HEK293 (cell line): Measurements from ENCODE around the gene PPM1G.

Source experiments
- FEZF1 ChIP-seq: fragments of 450-650 bp; formaldehyde crosslinking; IDR thresholded peaks from 2 replicates; pipeline ENCODE4 v1.5.1; 2016; ENCODE audit warnings: missing biosample characterization, missing genetic modification characterization
- HIC1 ChIP-seq: fragments of 450-650 bp; formaldehyde crosslinking; IDR thresholded peaks from 2 replicates; pipeline ENCODE4 v1.5.1; 2016; ENCODE audit warnings: missing biosample characterization, missing genetic modification characterization
- HOXC10 ChIP-seq: sonication (generic); formaldehyde crosslinking; IDR thresholded peaks from 2 replicates; pipeline ENCODE4 v1.8.1; 2023; ENCODE audit warnings: mild to moderate bottlenecking, missing genetic modification reagents
- KLF10 ChIP-seq: fragments of 450-650 bp; IDR thresholded peaks from 2 replicates; pipeline ENCODE4 v1.5.1; 2018; ENCODE audit warnings: missing biosample characterization, mild to moderate bottlenecking, missing genetic modification characterization
- KLF16 ChIP-seq: fragments of 450-650 bp; formaldehyde crosslinking; IDR thresholded peaks from 2 replicates; pipeline ENCODE4 v1.5.1; 2017; ENCODE audit warnings: missing biosample characterization, missing genetic modification characterization
- KLF17 ChIP-seq: fragments of 450-650 bp; formaldehyde crosslinking; IDR thresholded peaks from 2 replicates; pipeline ENCODE4 v1.5.1; 2016; ENCODE audit warnings: missing biosample characterization, missing genetic modification characterization
- OSR2 ChIP-seq: fragments of 450-650 bp; formaldehyde crosslinking; IDR thresholded peaks from 2 replicates; pipeline ENCODE4 v1.5.1; 2016; ENCODE audit warnings: missing biosample characterization, missing genetic modification characterization
- PRDM6 ChIP-seq: fragments of 450-650 bp; formaldehyde crosslinking; IDR thresholded peaks from 2 replicates; pipeline ENCODE4 v1.5.1; 2017; ENCODE audit warnings: missing biosample characterization, missing genetic modification characterization
- SP7 ChIP-seq: fragments of 450-650 bp; formaldehyde crosslinking; IDR thresholded peaks from 2 replicates; pipeline ENCODE4 v1.5.1; 2016; ENCODE audit warnings: missing biosample characterization, missing genetic modification characterization
- YY2 ChIP-seq: fragments of 450-650 bp; formaldehyde crosslinking; IDR thresholded peaks from 2 replicates; pipeline ENCODE4 v1.5.1; 2016; ENCODE audit warnings: missing biosample characterization, missing genetic modification characterization
- ZFP69B ChIP-seq: fragments of 450-650 bp; formaldehyde crosslinking; IDR thresholded peaks from 2 replicates; pipeline ENCODE4 v1.5.1; 2016; ENCODE audit warnings: missing biosample characterization, missing genetic modification characterization
- ZNF2 ChIP-seq: fragments of 450-650 bp; formaldehyde crosslinking; IDR thresholded peaks from 2 replicates; pipeline ENCODE4 v1.5.1; 2016; ENCODE audit warnings: missing biosample characterization, missing genetic modification characterization
- ZNF248 ChIP-seq: fragments of 450-650 bp; formaldehyde crosslinking; IDR thresholded peaks from 2 replicates; pipeline ENCODE4 v1.5.1; 2017; ENCODE audit warnings: missing biosample characterization, missing genetic modification characterization
- ZNF324 ChIP-seq: fragments of 450-650 bp; formaldehyde crosslinking; IDR thresholded peaks from 2 replicates; pipeline ENCODE4 v1.5.1; 2016; ENCODE audit warnings: missing biosample characterization, missing genetic modification characterization
- ZNF394 ChIP-seq: fragments of 450-650 bp; formaldehyde crosslinking; IDR thresholded peaks from 2 replicates; pipeline ENCODE4 v1.5.1; 2016; ENCODE audit warnings: missing biosample characterization, missing genetic modification characterization, mild to moderate bottlenecking, moderate library complexity, borderline replicate concordance
- ZNF600 ChIP-seq: fragments of 450-650 bp; formaldehyde crosslinking; IDR thresholded peaks from 2 replicates; pipeline ENCODE4 v1.5.1; 2016; ENCODE audit warnings: missing biosample characterization, missing genetic modification characterization
- ZNF658 ChIP-seq: fragments of 450-650 bp; formaldehyde crosslinking; IDR thresholded peaks from 2 replicates; pipeline ENCODE4; 2016; ENCODE audit warnings: missing biosample characterization, missing genetic modification characterization
- ZNF692 ChIP-seq: fragments of 450-650 bp; formaldehyde crosslinking; IDR thresholded peaks from 2 replicates; pipeline ENCODE4 v1.5.1; 2016; ENCODE audit warnings: missing biosample characterization, missing genetic modification characterization
- ZNF776 ChIP-seq: fragments of 450-650 bp; formaldehyde crosslinking; IDR thresholded peaks from 2 replicates; pipeline ENCODE4 v1.5.0; 2017; ENCODE audit warnings: missing biosample characterization, missing genetic modification characterization, borderline replicate concordance
- TF ChIP-seq, protein P1 (sequence below): sonication (generic); formaldehyde crosslinking; IDR thresholded peaks from 2 replicates; pipeline ENCODE4 v1.8.1; 2022; ENCODE audit warnings: mild to moderate bottlenecking, moderate library complexity, missing genetic modification reagents
- TF ChIP-seq, protein P2 (sequence below): fragments of 450-650 bp; formaldehyde crosslinking; conservative IDR thresholded peaks from 2 replicates; pipeline ENCODE4 v1.5.1; 2016; ENCODE audit warnings: low read depth, missing biosample characterization, missing genetic modification characterization
- TF ChIP-seq, protein P3 (sequence below): fragments of 450-650 bp; formaldehyde crosslinking; IDR thresholded peaks from 2 replicates; pipeline ENCODE4 v1.5.1; 2016; ENCODE audit warnings: missing biosample characterization, missing genetic modification characterization
- TF ChIP-seq, protein P4 (sequence below): fragments of 450-650 bp; formaldehyde crosslinking; IDR thresholded peaks from 2 replicates; pipeline ENCODE4 v1.5.1; 2016; ENCODE audit warnings: missing biosample characterization, missing genetic modification characterization, borderline replicate concordance

PPM1G gene

GRCh38 chr2:27431395-27431794, 22.0 kb upstream of the PPM1G start (continued):
- TF ChIP-seq, protein P1, sequence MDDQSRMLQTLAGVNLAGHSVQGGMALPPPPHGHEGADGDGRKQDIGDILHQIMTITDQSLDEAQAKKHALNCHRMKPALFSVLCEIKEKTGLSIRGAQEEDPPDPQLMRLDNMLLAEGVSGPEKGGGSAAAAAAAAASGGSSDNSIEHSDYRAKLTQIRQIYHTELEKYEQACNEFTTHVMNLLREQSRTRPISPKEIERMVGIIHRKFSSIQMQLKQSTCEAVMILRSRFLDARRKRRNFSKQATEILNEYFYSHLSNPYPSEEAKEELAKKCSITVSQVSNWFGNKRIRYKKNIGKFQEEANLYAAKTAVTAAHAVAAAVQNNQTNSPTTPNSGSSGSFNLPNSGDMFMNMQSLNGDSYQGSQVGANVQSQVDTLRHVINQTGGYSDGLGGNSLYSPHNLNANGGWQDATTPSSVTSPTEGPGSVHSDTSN (CRISPR knock-in tag) = no peak
- TF ChIP-seq KLF10 (tag by site-specific recombination) (peak; percentile 67), FEZF1 (tag by site-specific recombination) (no peak), ZNF2 (tag by site-specific recombination) (no peak), HOXC10 (CRISPR knock-in tag) (no peak), SP7 (tag by site-specific recombination) (peak; percentile 73), ZNF324 (peak; percentile 79), HIC1 (peak; percentile 72), ZNF600 (tag by site-specific recombination) (0 out of 2 replicates have a peak, but pooled peaks have one; percentile 16), KLF17 (tag by site-specific recombination) (peak; percentile 53; the same call in 1 of the 2 replicates), OSR2 (tag by site-specific recombination) (no peak), ZNF658 (no peak), ZNF248 (no peak), ZFP69B (tag by site-specific recombination) (0 out of 2 replicates have a peak, but pooled peaks have one; percentile 46), ZNF692 (tag by site-specific recombination) (peak; percentile 52; the same call in 1 of the 2 replicates), PRDM6 (tag by site-specific recombination) (peak; percentile 68), YY2 (tag by site-specific recombination) (no peak), ZNF394 (tag by site-specific recombination) (0 out of 2 replicates have a peak, but pooled peaks have one; percentile 18), KLF16 (no peak), ZNF776 (tag by site-specific recombination) (no peak)
- TF ChIP-seq, protein P2, sequence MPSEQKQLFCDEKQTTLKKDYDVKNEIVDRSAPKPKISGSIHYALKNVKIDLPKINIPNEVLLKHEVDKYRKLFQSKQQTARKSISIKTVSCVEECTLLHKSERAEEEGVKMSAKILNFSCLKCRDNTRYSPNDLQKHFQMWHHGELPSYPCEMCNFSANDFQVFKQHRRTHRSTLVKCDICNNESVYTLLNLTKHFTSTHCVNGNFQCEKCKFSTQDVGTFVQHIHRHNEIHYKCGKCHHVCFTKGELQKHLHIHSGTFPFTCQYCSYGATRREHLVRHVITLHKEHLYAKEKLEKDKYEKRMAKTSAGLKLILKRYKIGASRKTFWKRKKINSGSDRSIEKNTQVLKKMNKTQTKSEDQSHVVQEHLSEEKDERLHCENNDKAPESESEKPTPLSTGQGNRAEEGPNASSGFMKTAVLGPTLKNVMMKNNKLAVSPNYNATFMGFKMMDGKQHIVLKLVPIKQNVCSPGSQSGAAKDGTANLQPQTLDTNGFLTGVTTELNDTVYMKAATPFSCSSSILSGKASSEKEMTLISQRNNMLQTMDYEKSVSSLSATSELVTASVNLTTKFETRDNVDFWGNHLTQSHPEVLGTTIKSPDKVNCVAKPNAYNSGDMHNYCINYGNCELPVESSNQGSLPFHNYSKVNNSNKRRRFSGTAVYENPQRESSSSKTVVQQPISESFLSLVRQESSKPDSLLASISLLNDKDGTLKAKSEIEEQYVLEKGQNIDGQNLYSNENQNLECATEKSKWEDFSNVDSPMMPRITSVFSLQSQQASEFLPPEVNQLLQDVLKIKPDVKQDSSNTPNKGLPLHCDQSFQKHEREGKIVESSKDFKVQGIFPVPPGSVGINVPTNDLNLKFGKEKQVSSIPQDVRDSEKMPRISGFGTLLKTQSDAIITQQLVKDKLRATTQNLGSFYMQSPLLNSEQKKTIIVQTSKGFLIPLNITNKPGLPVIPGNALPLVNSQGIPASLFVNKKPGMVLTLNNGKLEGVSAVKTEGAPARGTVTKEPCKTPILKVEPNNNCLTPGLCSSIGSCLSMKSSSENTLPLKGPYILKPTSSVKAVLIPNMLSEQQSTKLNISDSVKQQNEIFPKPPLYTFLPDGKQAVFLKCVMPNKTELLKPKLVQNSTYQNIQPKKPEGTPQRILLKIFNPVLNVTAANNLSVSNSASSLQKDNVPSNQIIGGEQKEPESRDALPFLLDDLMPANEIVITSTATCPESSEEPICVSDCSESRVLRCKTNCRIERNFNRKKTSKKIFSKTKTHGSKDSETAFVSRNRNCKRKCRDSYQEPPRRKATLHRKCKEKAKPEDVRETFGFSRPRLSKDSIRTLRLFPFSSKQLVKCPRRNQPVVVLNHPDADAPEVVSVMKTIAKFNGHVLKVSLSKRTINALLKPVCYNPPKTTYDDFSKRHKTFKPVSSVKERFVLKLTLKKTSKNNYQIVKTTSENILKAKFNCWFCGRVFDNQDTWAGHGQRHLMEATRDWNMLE = no peak
- TF ChIP-seq, protein P3, sequence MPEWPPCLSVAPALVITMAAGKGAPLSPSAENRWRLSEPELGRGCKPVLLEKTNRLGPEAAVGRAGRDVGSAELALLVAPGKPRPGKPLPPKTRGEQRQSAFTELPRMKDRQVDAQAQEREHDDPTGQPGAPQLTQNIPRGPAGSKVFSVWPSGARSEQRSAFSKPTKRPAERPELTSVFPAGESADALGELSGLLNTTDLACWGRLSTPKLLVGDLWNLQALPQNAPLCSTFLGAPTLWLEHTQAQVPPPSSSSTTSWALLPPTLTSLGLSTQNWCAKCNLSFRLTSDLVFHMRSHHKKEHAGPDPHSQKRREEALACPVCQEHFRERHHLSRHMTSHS (tag by site-specific recombination) = no peak
- TF ChIP-seq, protein P4, sequence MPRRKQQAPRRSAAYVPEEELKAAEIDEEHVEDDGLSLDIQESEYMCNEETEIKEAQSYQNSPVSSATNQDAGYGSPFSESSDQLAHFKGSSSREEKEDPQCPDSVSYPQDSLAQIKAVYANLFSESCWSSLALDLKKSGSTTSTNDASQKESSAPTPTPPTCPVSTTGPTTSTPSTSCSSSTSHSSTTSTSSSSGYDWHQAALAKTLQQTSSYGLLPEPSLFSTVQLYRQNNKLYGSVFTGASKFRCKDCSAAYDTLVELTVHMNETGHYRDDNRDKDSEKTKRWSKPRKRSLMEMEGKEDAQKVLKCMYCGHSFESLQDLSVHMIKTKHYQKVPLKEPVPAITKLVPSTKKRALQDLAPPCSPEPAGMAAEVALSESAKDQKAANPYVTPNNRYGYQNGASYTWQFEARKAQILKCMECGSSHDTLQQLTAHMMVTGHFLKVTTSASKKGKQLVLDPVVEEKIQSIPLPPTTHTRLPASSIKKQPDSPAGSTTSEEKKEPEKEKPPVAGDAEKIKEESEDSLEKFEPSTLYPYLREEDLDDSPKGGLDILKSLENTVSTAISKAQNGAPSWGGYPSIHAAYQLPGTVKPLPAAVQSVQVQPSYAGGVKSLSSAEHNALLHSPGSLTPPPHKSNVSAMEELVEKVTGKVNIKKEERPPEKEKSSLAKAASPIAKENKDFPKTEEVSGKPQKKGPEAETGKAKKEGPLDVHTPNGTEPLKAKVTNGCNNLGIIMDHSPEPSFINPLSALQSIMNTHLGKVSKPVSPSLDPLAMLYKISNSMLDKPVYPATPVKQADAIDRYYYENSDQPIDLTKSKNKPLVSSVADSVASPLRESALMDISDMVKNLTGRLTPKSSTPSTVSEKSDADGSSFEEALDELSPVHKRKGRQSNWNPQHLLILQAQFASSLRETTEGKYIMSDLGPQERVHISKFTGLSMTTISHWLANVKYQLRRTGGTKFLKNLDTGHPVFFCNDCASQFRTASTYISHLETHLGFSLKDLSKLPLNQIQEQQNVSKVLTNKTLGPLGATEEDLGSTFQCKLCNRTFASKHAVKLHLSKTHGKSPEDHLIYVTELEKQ (tag by site-specific recombination) = 0 out of 2 replicates have a peak, but pooled peaks have one; percentile 34
